OCI-LY3 (cell line): Measurements from ENCODE around the gene NUDCD3.

ENCODE experiments used
- H2AFZ ChIP-seq: fragments of 200-600, 300-600 bp; shearing (Covaris generic); 2 replicates; pipeline ENCODE4 v1.6.0; 2014; ENCODE audit warnings: antibody characterized with exemption, low read depth, low read length
- H3K27ac ChIP-seq: fragments of 200-600, 300-600 bp; sonication (generic); 2 replicates; pipeline ENCODE4 v1.5.1; 2014; ENCODE audit warnings: mild to moderate bottlenecking, low read length, moderate library complexity, mixed read lengths
- H3K27me3 ChIP-seq: fragments of 200-600, 300-600 bp; sonication (generic); 2 replicates; pipeline ENCODE4 v1.6.1; 2014; ENCODE audit warnings: low read depth, low read length, mixed read lengths
- H3K36me3 ChIP-seq: fragments of 200-600, 300-600 bp; sonication (generic); replicated peaks from 2 replicates; pipeline ENCODE3; 2014; ENCODE audit warnings: low read depth, low read length, mixed read lengths
- H3K4me1 ChIP-seq: fragments of 300-600, 200-600 bp; sonication (generic); 2 replicates; pipeline ENCODE4 v1.6.1; 2014; ENCODE audit warnings: low read length, mixed read lengths
- H3K4me2 ChIP-seq: fragments of 200-600, 300-600 bp; sonication (generic); 2 replicates; pipeline ENCODE4 v1.6.1; 2014; ENCODE audit warnings: low read length, mixed read lengths
- H3K4me3 ChIP-seq: fragments of 300-600, 200-600 bp; sonication (generic); 2 replicates; pipeline ENCODE4 v1.5.1; 2014; ENCODE audit warnings: antibody characterized with exemption, mild to moderate bottlenecking, low read length, moderate library complexity
- H3K79me2 ChIP-seq: fragments of 300-600, 200-600 bp; shearing (Covaris generic); 2 replicates; pipeline ENCODE4 v1.6.1; 2014; ENCODE audit warnings: mild to moderate bottlenecking, low read length, mixed read lengths
- H3K9ac ChIP-seq: fragments of 300-600, 200-600 bp; shearing (Covaris generic); 2 replicates; pipeline ENCODE4 v1.6.0; 2014; ENCODE audit warnings: mild to moderate bottlenecking, low read length, moderate library complexity
- H3K9me3 ChIP-seq: fragments of 200-600, 300-600 bp; shearing (Covaris generic); 2 replicates; pipeline ENCODE4 v1.6.1; 2014; ENCODE audit warnings: low read length, mixed read lengths; ENCODE audit not compliant: insufficient read depth
- H4K20me1 ChIP-seq: fragments of 200-600, 300-600 bp; sonication (generic); 2 replicates; pipeline ENCODE4 v1.6.1; 2016; ENCODE audit warnings: low read length, mixed read lengths; ENCODE audit not compliant: insufficient read depth
- EZH2phosphoT487 ChIP-seq: fragments of 200-600 bp; shearing (Covaris generic); IDR thresholded peaks from 2 replicates; pipeline ENCODE4 v1.6.1; 2018; ENCODE audit warnings: antibody characterized with exemption, mixed run types, low read depth
- TF ChIP-seq, protein P1 (sequence below): fragments of 200-600, 300-600 bp; sonication (generic); IDR thresholded peaks from 2 replicates; pipeline ENCODE4 v1.5.1; 2014; ENCODE audit warnings: antibody characterized with exemption, low read length, low read depth

The NUDCD3 gene

DNA sequence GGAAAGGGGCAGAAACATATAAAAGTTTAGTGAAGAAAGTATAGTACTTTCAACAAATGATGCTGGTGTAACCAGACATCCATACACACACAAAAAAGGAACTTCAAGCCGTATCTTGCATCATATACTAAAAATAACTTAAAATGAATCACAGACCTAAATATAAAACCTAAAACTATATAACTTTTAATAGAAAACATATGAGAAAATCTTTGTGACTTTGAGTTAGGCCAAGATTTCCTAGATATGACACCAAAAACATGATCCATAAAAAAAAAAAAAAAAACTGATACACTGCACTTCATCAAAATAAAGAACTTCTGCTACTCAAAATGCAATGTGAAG lies 40.9 kb downstream of the NUDCD3 start:
- Histone ChIP-seq H3K27ac (no peak overlapping the region), H3K4me3 (no peak overlapping the region), H3K9me3 (no peaks in the 10 kb centered on the region), H4K20me1 (peaks cover 44% of the 10 kb centered on the region), H3K27me3 (no peaks in the 10 kb centered on the region), H3K79me2 (peaks cover 70% of the 10 kb centered on the region), H3K4me1 (no peaks in the 10 kb centered on the region), H3K4me2 (no peak overlapping the region), H3K9ac (no peak overlapping the region), H2AFZ (no peak overlapping the region), H3K36me3 (peaks cover 38% of the 10 kb centered on the region)
- TF ChIP-seq, protein P1, sequence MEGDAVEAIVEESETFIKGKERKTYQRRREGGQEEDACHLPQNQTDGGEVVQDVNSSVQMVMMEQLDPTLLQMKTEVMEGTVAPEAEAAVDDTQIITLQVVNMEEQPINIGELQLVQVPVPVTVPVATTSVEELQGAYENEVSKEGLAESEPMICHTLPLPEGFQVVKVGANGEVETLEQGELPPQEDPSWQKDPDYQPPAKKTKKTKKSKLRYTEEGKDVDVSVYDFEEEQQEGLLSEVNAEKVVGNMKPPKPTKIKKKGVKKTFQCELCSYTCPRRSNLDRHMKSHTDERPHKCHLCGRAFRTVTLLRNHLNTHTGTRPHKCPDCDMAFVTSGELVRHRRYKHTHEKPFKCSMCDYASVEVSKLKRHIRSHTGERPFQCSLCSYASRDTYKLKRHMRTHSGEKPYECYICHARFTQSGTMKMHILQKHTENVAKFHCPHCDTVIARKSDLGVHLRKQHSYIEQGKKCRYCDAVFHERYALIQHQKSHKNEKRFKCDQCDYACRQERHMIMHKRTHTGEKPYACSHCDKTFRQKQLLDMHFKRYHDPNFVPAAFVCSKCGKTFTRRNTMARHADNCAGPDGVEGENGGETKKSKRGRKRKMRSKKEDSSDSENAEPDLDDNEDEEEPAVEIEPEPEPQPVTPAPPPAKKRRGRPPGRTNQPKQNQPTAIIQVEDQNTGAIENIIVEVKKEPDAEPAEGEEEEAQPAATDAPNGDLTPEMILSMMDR: no peak
- TF ChIP-seq EZH2phosphoT487: no peak

- no peaks in the 10 kb centered on the region for H3K27me3 ChIP-seq
- H3K4me1 ChIP-seq: no peaks in the 10 kb centered on the region
- no peak overlapping the region for H3K27ac ChIP-seq
- H3K9me3 ChIP-seq: no peaks in the 10 kb centered on the region
- no peak overlapping the region for H3K4me2 ChIP-seq
- no peak for TF ChIP-seq EZH2phosphoT487
- TF ChIP-seq, protein P1: no peak
- no peak overlapping the region for H3K9ac ChIP-seq
- H3K4me3 ChIP-seq: no peak overlapping the region
- H3K79me2 ChIP-seq: peaks cover 75% of the 10 kb centered on the region
- peaks cover 48% of the 10 kb centered on the region for H4K20me1 ChIP-seq
- H2AFZ ChIP-seq: no peak overlapping the region
- peaks cover 40% of the 10 kb centered on the region for H3K36me3 ChIP-seq
Measured at GRCh38 chr7:44448922-44449583, 41.4 kb downstream of the NUDCD3 start.

- Histone ChIP-seq H3K4me2 (no peak overlapping the region), H3K9me3 (no peaks in the 10 kb centered on the region), H3K4me3 (no peak overlapping the region), H3K27ac (no peak overlapping the region), H3K4me1 (no peaks in the 10 kb centered on the region), H3K27me3 (no peaks in the 10 kb centered on the region), H3K9ac (no peak overlapping the region), H3K36me3 (peaks cover 40% of the 10 kb centered on the region), H2AFZ (no peak overlapping the region), H4K20me1 (peaks cover 57% of the 10 kb centered on the region), H3K79me2 (peaks cover 81% of the 10 kb centered on the region)
- TF ChIP-seq, protein P1: no peak
- no peak for TF ChIP-seq EZH2phosphoT487
Measured at GRCh38 chr7:44447874-44448425, 42.5 kb downstream of the NUDCD3 start.

DNA sequence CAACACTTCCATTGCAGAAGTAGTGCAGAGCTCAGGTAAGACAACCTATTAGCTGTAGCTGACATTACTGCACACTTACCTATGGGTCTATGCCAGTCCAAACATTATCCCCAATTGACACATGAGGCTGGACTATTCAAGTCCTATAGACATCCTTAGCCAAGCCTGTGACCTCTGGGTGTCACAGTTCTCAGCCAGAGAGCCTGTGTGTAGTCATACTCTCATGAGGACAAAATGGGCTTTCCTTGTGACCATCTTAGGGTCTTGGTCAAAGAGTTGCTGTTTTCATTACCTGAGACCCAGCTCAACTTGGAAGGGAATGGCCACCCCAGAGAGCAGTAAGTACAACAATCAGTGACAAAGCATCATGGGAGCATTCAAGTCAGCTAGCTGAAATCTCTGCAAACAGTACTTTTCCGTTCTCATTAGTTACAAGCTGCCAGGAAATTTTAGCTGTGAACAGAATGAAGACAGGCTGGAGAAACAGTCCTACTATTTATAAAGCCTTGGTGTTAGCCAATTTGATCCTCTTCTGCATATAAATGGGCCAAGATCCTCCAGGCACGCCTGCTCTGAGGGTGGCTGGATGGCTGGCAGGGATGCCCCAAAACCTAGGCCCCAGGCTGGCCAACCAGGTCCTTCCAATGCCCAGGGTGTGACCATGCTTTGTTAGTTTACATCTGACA lies 44.3 kb downstream of the NUDCD3 start:
- H3K4me1 ChIP-seq: no peaks in the 10 kb centered on the region
- H4K20me1 ChIP-seq: peaks cover 69% of the 10 kb centered on the region
- no peak overlapping the region for H3K9ac ChIP-seq
- no peak overlapping the region for H3K4me2 ChIP-seq
- no peak overlapping the region for H2AFZ ChIP-seq
- H3K27ac ChIP-seq: no peak overlapping the region
- H3K4me3 ChIP-seq: no peak overlapping the region
- TF ChIP-seq EZH2phosphoT487: no peak
- TF ChIP-seq, protein P1: no peak
- H3K36me3 ChIP-seq: peaks cover 35% of the 10 kb centered on the region
- H3K9me3 ChIP-seq: no peaks in the 10 kb centered on the region
- H3K27me3 ChIP-seq: no peaks in the 10 kb centered on the region
- H3K79me2 ChIP-seq: peaks cover 80% of the 10 kb centered on the region
